Left colon (tissue), 2 donors: ENCODE results near the gene CLN6. TPM values are rescaled to one million over a fixed set of nuclear protein-coding genes. Genes with fewer than 3 reads are reported as not detected.
A peak's percentile ranks its signal among the peaks of the same experiment; 100 is the strongest.

Experiments used
- ATAC-seq: fragments of 200-7000 bp; cut with Tn5 transposase; one replicate; pipeline ENCODE4 v1.9.1; 2020; ENCODE audit warnings: mild to moderate bottlenecking, moderate library complexity
- DNase-seq, 2 donors: peaks; one replicate each; pipeline ENCODE4 v3.0.0-alpha.2; 2020
- intact Hi-C, 2 donors: fragments of 100-400 bp; cut with DNase I in 1 of 2; cut with micrococcal nuclease in 1 of 2; formaldehyde crosslinking; loops; one replicate each; pipeline versions ENCODE4 v1.11.2 to v1.14.0; 2022; cut with DNase I, micrococcal nuclease
- long read RNA-seq: library from polyadenylated mRNA; unstranded; transcript quantifications from one replicate; pipeline ENCODE4 v2.0.0, GENCODE V29; 2021
- total RNA-seq, 2 donors: library from RNA; stranded (reverse); fragmentation: NEBNext Ultra II Directional; extraction: Animal tissue kit (Norgen Biotek cat#: 25700); gene quantifications; one replicate each; pipeline ENCODE4 v1.2.1, GENCODE V29; 2021
- donor health status: DM: no; HTN: no; CAD: no.
- donor health status: DM: yes; HTN: yes; CAD: no.

CLN6 gene
- 10 to 100 TPM; 24.6 to 32.2 TPM for total RNA-seq
- long read RNA-seq, partial matches to known transcripts, result 3 of 13 reads
- long read RNA-seq, other reads (novel, unspliced or antisense), result 7 of 13 reads

- peak; percentile 77 to 87 for DNase-seq
- peak; percentile 88 for ATAC-seq
- intact Hi-C loops, result no loop called here
Measured at GRCh38 chr15:68229386-68230156, at the start of gene CLN6. Gene CLN6 (minus strand): TSS chr15:68229728. CDS start chr15:68229584, 144 bp downstream.

GRCh38 chr15:68278595-68279405 lies 49.3 kb upstream of the CLN6 start:
- peak; percentile 5 for ATAC-seq
- peak in 1 of 2 donors; percentile 37 for DNase-seq

GRCh38 chr15:68278345-68278594 lies 48.7 kb upstream of the CLN6 start:
- intact Hi-C loops, result no loop called here
- peak; percentile 42 to 77 for DNase-seq

More at GRCh38 chr15:68278595-68279405, 49.3 kb upstream of the CLN6 start:
- intact Hi-C loops, result no loop called here

GRCh38 chr15:68277603-68278344 lies 48.2 kb upstream of the CLN6 start, which contains the start of gene FEM1B:
Gene FEM1B (plus strand): TSS chr15:68277745. CDS start chr15:68278418, 673 bp downstream.
- DNase-seq (peak; percentile 91 to 94), ATAC-seq (peak; percentile 87)
- intact Hi-C loops, result no loop called here

More at GRCh38 chr15:68278345-68278594, 48.7 kb upstream of the CLN6 start:
- ATAC-seq, result no peak

- ATAC-seq (peak; percentile 26), DNase-seq (peak; percentile 46 to 56)
- intact Hi-C loops, result no loop called here
Measured at GRCh38 chr15:68277131-68277602, 47.6 kb upstream of the CLN6 start.

GRCh38 chr15:68276668-68277067 lies 47.1 kb upstream of the CLN6 start:
- intact Hi-C loops, result no loop called here
- ATAC-seq (no peak), DNase-seq (no peak)

- no peak for ATAC-seq
- intact Hi-C loops, result no loop called here
Measured at GRCh38 chr15:68275165-68275746, 45.7 kb upstream of the CLN6 start.

GRCh38 chr15:68274201-68274848 lies 44.8 kb upstream of the CLN6 start:
- intact Hi-C loops, result no loop called here
- DNase-seq (no peak), ATAC-seq (no peak)

More at GRCh38 chr15:68275165-68275746, 45.7 kb upstream of the CLN6 start:
- DNase-seq, result no peak

- DNase-seq (no peak), ATAC-seq (no peak)
- intact Hi-C loops, result no loop called here
Measured at GRCh38 chr15:68272721-68273271, 43.3 kb upstream of the CLN6 start.

- DNase-seq (no peak), ATAC-seq (no peak)
- intact Hi-C loops, result no loop called here
Measured at GRCh38 chr15:68271854-68272471, 42.4 kb upstream of the CLN6 start.

GRCh38 chr15:68268405-68268804 lies 38.9 kb upstream of the CLN6 start:
- intact Hi-C loops, result no loop called here
- DNase-seq (no peak), ATAC-seq (no peak)

- DNase-seq, result no peak
- no peak for ATAC-seq
- intact Hi-C loops, result no loop called here
Measured at GRCh38 chr15:68265674-68266073, 36.1 kb upstream of the CLN6 start.

- intact Hi-C loops, result no loop called here
- DNase-seq, result no peak
- ATAC-seq, result no peak
Measured at GRCh38 chr15:68265081-68265480, 35.6 kb upstream of the CLN6 start.

- no peak for ATAC-seq
- no peak for DNase-seq
- intact Hi-C loops, result no loop called here
Measured at GRCh38 chr15:68264282-68264681, 34.8 kb upstream of the CLN6 start.

- ATAC-seq (no peak), DNase-seq (no peak)
- intact Hi-C loops, result no loop called here
Measured at GRCh38 chr15:68262514-68263356, 33.2 kb upstream of the CLN6 start.

GRCh38 chr15:68261980-68262379 lies 32.5 kb upstream of the CLN6 start:
- DNase-seq, result no peak
- intact Hi-C loops, result no loop called here
- no peak for ATAC-seq

- ATAC-seq (no peak), DNase-seq (no peak)
Measured at GRCh38 chr15:68261241-68261640, 31.7 kb upstream of the CLN6 start.

More at GRCh38 chr15:68261241-68261640, 31.7 kb upstream of the CLN6 start:
- intact Hi-C loops, result no loop called here
